Activated CD8-positive, alpha-beta memory T cell treated with anti-CD3 and anti-CD28 coated beads, Interleukin-2, amount 50 U/mL, for 48 hours (primary cell): Measurements from ENCODE around the gene CC2D2A.
"Not testable (repeated sequence)": the region's sequence is repeated elsewhere in the genome, so short reads cannot be mapped to it uniquely, and the experiment has no call there.

Experiments
- DNase-seq: peaks from one replicate; pipeline ENCODE4 v3.0.0-alpha.2; 2020

Gene CC2D2A

DNA sequence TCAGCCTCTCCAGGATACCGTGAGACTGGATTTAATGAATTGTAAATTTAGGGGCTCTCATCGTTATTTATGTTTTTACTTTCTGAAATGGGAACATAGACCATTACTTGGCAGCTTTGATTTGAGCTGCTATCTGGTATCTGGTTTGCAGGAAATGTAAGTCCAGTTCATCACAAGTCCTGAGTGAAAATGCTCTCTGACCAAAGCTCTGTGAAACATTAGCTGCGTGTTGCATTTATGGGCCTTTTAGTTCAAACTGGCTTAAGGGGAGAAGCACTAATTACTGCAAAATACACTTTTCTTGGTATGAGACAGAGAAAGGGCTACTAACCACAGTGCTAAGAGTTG, 420 bp downstream of the CC2D2A start:
- no peak for DNase-seq

DNA sequence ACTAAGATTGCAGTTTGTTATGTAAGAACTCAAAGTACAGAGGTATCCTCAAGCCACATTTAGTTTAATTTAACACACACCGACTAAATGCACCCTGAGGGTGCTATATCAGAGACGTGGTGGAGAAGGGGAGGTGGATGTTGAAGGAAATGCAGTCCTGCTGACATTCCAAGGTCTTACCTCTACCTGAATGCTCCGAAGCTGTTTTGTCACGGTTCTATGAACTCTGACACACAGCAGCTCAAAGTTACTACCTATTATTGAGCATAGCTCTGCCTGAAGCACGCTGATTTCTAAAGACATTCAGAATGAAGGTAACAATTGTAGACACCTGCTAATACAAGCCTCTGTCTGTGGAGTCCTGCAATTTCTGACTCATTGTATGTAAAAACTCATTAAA, 6.7 kb downstream of the CC2D2A start:
- no peak for DNase-seq

DNA sequence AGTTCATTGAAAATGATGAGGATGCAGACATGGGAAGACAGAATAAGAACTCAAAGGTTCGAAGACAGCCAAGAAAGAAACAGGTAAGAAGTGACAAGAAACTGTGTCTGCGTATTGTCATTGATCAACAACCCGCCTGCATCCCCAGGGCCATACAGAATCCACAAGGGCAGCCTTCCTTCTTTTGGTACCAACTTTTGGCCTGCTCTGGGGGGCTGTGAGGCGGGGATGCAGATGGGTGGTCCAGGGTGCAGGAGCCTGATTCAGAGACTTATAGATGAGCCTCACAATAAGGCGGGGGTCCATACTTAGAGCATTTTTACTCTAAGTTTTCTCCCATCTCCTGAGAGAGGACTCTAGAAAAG, 9.0 kb downstream of the CC2D2A start:
- DNase-seq: no peak

DNA sequence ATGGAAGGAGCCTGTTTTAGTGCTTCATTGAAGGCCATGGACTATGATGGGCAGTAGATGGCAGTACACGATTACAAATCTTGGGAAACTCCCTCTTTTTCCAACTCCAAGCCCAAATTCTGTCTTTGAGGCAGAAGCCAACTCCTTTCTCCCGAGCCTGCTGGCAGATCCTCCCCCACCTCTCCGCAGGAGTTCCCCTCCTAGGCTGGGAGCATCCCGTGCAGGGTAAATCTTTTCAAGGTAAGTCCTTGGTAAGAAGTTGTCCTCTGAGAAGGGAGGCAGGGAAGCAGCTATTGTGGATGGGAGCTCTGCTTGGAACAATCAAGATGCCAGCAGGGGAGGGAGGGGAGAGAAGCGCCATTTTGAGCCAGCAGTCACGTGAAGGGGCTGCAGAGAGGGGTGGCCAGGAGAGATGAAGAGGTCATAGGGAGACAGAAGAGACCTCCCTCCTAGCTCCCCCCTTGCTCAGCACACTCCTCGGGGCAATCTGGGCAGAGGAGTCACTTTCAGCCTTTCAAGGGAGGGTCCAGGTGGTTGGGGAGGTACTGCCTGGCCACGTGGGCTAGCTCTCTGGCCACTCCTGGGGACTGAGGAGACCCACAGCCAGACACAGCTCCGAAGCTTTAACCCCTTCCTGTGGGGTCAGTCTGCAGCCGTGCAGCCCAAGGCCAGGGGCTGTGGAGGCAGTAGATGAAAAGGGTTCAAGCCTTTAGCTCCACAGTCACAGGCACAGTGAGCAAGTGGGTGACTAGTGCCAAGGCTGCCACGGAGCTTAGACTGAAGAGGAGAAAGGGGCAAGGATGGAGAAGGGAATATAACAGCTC, 9.6 kb downstream of the CC2D2A start:
- no peak for DNase-seq

DNA sequence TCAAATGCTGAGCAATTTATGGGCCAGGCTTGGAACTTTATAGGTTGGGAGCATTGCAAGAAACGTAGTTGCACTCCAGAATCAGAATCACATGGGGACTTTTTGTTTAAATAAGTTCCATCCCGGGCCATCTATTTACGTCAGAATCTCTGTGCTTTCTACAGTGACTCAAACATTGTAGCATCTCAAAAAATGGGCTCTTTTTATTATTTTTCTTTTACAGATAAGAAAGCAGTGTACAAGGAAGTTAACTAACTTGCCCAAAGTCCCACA, 10.2 kb downstream of the CC2D2A start:
- no peak for DNase-seq

DNA sequence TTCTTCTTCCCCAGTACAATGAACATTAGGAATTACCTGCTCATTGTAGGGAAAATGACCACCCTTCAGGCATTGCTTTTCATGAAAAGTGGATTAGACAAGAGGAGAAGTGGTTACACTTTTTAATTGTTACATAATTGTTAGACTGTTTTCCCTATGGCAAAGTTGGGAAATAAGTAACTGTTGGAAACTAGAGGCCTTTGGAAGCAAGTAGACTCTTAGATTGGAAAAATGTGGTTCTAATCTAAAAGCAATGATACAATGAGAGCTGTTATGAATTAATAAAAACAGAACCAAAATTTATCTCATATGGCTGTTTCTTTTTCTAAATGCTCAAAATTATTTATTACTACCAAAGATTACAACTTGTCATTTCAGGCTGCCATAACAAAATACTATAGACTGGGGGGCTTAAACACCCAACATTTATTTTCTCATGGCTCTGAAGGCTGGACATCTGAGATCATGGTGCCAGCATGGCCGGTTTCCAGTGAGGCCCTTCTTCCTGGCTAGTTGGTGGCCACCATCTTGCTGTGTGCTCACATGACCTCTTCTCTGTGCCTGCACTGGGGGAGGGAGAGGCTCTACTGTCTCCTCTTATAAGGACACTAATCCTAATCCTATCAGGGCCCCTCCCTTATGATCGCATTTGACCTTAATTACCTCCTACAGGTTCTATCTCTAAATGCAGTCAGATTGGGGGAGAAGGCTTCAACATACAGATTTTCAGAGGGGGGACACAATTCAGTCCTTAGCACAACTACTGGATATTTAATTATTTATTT, 12.5 kb downstream of the CC2D2A start:
- no peak for DNase-seq

DNA sequence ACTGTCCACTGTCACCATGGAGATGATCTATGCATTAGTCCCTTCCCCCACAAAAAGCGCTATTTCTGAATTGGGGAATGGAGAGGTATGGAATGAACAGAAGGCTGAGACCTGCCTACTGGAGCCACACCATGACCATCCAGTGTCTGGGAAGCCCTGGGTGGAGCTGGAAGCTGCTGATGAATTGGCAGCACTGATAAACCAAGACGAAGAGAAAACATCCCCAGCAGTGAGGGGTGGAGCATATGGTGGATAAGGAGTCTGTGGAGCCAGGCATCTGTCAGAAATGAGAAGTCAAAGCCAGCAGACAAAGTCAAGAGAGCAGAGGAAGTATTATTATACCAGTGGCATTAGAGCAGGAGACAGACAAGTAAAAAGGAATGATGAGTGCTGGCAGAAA, 13.2 kb downstream of the CC2D2A start:
- DNase-seq: no peak

DNA sequence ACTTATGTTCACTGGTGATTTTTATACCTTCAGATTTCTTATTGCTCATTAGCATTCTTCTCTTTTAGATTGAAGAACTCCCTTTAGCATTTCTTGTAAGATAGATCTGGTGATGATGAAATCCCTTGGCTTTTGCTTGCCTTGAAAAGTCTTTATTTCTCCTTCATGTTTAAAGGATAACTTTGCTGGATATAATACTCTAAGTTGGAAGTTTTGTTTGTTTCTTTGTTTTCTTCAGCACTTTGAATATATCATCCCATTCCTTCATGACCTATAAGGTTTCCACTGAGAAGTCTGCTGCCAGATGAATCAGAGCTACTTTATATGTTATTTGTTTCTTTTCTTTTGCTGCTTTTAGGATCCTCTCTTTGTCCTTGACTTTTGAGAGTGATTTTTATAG, 18.5 kb downstream of the CC2D2A start:
- DNase-seq: no peak

DNA sequence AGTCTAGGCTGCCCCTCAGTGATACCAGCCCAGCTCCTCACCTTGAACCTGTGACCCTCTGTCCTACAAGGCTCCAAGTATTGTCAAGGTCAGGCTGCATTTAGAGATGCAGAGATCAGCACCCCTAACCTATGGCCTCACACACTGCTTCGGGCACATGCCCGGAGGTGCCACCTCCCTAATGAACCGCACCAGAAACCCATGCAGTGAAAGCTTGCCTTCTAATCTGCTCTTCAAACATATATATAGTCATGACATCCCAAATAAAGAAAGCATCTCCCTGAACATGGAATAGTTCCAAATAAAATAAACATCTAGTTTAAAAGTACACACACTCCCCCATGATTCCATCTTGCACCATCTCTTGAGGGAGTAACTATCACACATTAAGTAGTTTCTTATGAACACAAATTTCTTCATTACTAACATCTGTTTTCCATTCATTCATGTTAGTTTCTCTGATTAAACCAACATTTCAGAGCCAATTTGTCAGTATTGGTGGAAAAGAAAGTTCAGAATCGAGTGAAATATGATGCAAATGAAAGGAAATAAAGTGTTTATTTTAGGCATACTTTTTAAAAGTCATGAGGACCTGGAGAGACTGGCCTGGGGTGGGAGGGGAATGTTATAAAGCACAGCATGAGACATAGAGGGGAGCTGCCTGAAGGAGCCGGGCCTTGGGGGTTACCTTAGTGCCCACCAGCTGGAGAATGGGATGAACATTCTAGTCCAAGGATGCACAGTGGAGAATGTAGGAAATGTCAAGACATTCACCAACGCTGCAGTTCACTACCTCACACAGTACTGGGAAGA, 19.2 kb downstream of the CC2D2A start:
- DNase-seq: no peak

DNA sequence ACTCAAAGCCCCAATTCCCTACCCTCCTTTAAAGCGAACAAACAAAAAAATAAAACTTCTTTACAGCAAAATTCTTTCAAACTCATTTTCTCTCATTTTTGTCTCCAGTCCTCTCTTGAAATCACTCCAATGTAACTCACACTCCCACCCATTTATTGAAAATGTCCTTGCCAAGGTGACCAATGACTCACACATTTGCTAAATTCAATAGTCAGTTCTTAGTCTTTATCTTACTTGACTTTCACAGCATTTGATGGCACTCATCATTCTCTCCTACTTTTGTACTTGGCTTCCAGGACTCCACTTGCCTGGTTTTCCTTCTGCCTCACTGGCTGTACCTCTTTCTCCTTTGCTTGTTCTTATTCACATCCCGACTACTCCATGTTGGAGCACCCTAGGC, 19.9 kb downstream of the CC2D2A start:
- DNase-seq: no peak

DNA sequence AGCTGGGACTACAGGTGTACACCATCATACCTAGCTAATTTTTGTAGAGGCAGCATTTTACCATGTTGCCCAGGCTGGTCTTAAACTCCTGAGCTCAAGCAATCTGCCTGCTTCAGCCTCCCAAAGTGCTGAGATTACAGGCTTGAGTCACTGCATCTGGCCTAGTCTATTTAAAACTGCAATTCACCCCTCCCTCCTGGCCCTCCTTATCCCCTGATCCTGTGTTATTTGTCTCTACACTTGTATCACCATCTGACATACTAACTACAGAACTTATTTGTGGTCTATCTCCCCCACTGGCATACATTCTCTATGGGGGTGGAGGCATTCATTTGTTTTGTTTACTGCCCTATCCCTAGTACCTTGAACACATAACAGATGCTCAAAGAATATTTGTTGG, 23.7 kb downstream of the CC2D2A start:
- DNase-seq: no peak

DNA sequence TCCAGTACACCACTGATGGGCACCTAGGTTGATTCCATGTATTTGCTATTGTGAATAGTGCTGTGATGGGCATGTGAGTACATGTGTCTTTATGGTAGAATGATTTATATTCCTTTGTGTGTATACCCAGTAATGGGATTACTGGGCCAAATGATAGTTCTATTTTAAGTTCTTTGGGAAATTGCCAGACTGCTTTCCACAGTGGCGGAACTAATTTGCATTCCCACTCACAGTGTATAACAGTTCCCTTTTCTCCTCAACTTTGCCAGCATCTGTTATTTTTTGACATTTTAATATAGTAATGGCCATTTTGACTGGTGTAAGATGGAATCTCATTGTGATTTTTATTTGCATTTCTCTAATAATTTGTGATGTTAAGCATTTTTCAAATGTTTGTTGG, 25.9 kb downstream of the CC2D2A start:
- DNase-seq: no peak

DNA sequence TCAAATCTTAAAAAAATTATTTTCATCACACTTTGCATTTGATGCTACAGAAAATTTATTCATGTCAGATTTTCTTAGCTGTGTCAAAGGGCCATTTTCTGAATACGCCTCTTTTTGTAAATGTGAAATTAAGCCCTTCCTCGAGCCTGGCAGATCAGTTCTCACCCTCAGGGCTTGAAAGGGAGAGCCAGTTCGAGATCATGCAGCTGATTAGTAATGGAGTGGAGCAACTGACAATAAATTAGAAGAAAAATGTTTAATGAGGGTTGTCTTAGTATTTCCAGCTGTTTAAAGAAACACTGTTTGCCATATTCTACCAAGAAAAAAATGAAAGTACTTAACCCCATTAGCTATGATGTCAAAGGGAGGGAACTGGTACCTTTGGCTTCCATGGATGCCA, 28.7 kb downstream of the CC2D2A start:
- no peak for DNase-seq

DNA sequence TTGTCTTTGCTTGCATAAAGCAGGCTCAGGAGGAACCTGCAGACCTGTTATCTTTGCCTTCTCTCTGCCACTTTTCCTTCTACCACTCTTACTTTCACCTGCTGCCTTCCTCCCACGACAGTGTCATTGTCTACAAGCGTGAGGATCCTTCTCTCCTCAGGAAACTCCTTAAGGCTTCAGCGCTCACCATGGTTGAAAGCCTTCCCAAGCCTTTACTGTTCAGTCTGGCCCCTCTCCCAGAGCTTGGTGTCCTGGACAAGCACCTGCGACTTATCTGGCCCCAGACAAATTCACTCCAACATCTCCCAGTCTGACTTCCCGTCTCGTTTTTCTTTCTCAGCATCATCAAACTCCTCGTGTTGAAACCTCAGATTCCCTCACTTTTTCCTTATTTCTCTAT, 31.0 kb downstream of the CC2D2A start:
- no peak for DNase-seq

DNA sequence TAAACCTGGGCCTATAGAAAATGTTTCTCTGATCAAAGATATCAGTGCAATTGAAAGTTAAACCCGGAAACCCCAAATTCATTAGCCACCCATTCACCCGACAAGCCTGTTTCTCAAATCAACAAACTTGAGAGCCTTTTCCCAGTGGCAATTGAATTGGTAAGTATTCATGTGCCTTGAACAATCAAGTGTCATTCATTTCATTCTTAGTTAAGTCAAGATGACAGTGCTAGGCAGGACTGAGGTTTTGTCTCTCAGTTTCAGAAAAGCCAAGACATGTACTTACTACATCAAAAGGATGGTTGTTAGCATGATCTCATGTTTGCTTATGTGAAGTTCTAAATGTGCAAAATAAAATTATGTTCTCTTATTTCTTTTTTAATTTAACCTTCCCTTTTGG, 32.3 kb downstream of the CC2D2A start:
- DNase-seq: no peak

DNA sequence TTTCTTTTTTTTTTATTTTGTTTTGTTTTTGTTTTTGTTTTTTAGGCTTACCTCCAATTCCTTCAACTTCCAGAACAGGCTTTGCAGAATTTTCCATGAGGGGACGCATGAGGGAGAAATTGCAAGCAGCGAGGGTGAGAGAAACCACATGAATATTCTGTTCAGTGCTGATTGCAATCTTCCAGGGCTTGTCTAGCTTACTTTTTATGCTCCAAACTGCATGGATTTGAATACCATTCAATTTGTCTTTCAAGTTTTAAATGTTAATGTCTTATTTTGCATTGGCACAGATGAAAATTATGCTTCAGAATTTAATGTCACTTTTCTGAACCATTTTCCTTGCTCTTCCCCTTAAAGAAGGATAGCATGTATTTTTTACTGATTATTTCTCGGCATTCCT, 32.7 kb downstream of the CC2D2A start:
- no peak for DNase-seq

DNA sequence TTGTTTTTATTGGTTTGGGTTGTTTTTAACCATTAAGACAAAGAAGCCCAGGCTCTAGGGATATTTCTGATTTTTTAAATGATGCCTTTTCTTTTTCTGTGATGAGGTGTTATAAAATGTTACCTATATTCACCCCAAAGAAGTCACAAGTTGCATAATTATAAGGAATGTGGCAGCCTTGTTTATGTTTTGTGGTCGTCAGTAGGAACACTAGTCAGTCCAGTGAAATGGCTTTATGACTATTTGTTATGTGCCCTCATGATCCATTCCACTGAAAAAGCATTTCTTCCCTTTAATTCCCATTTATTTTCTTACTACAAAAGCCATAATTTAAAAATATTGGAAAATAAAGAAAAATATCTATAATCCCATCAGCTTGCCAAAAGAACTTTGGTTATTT, 34.4 kb downstream of the CC2D2A start:
- no peak for DNase-seq

DNA sequence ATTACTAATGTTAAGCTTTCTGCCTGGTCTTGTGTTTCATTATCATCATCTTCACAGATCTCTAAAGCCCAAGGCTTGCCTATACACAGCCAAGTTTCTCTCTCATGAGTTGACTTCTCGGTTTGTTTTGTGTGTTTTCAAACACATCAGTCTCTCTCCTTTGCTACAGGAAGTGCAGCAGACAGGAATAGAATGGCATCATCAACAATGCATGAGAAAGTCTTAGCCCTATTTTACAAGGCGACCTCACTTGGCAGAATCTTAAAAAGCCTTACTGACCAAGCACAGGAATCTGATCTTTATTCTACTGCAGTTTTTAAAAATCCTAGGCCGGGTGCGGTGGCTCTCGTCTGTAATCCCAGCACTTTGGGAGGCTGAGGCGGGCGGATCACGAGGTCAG, 36.8 kb downstream of the CC2D2A start:
- DNase-seq: no peak

DNA sequence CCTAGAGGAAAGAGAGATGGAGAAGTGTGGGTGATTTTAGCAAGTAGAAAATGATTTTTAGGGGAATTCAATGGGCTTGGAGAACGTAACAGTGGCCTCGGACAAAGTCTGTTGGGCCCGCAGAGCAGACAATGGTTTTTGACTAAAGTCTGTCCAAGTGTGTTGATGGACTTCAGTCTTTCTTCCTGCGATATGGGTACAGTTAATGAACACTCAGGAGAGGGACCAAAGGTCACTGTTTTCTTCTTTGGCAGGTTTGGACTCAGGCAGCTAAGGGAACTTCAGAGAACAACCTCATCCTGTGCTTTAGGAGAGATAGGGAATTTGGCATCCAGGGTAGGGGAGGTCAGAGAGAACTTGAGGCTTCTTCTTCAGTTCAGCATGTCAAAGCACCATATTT, 38.0 kb downstream of the CC2D2A start:
- DNase-seq: no peak

DNA sequence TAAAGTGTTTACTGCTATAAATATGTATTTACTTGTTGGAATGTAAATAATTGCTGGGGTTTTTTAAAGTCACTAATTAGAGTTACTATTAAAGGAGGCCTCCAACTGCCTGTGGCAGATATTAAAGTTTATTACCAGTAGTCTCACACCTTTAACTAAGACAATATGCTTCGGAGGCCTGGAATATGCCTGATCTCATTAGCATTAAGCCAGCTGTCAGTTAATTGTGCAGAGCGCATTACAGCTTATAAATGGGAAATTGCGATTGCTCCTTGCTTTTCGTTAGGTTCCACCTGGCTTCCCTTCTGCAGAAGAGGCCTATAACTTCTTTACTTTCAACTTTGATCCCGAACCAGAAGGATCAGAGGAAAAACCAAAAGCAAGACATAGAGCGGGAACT, 41.3 kb downstream of the CC2D2A start:
- no peak for DNase-seq

DNA sequence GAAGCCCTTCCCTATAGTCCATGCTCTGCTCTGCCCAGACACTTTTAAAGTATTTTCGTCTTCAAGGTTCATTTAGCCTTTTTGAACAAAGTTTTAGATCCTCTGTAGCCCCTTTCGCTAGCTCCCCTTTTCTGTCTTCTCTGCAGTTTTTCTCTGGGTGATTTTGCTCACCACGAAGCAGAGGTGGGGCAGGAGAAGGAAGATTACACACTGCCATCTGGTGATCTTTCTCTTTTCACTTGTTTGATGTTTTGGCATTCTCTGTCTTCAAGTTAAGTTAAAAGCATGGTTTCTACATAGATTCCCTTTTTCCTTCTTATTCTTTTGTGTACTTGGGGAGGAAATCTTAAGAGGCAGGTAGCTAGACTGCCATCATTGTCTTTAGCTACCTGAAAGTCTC, 43.9 kb downstream of the CC2D2A start:
- DNase-seq: no peak

DNA sequence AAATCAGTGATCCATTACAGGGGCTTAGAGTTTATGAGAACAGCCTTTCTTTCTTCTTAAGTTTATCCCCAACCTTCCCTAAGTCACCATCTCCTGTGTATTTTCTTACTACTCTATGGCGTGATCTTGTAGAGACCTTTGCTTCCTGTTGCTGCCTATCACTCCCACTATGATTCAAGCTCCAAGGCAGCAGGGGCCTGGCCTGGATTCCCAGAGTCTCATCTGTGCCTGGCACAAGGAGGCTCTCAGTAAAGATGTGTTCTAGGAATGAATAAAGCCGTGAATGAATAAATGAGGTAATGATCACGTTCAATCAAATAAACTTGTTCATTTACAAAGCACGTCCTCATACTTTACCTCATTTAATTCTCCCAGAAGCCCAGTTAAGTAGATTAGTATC, 45.4 kb downstream of the CC2D2A start:
- DNase-seq: no peak

DNA sequence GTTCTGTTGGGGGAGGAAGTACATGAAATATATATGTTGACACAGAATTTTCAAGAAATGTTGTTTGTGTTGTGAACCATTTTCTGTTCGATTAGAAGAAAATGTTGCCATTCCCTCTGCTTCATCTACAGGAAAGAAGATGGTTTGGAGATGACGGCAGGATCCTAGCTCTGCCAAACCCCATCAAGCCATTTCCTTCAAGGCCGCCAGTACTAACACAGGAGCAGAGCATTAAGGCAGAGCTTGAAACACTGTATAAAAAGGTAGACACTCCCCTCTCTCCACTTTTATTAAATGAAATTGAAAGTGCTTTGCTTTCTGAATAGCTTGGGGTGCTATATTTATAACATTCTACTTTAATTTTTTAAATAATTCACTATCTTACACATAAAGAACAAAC, 46.8 kb downstream of the CC2D2A start:
- no peak for DNase-seq

DNA sequence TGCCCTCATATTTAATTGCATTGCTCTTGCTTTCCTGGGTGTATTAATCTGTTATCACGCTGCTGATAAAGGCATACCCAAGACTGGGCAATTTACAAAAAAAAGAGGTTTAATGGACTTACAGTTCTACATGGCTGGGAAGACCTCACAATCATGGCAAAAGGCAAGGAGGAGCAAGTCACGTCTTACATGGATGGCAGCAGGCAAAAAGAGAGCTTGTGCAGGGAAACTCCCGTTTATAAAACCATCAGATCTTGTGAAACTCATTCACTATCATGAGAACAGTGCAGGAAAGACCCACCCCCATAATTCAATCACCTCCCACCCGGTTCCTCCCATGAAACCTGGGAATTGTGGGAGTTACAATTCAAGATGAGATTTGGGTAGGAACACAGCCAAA, 48.0 kb downstream of the CC2D2A start:
- not testable (repeated sequence) for DNase-seq
